Measurements from ENCODE around the gene YBX3. TPM values are rescaled to one million over a fixed set of nuclear protein-coding genes. Genes with fewer than 3 reads are reported as not detected.

YBX3 gene
- total and polyA plus RNA-seq, 2 of the 4 experiments (the other 2 are of a cell fraction) = 33.7 to 132 TPM

- intact Hi-C loops (cut with micrococcal nuclease) (no loop called here), dilution Hi-C loops (cut with HindIII; ENCODE audit: low sequenced_read_pairs, unreplicated experiment) (no loop called here), in situ Hi-C loops (cut with MboI; ENCODE audit: low sequenced_read_pairs) (no loop called here)
- no peaks in the 10 kb centered on the region for H3K36me3 ChIP-seq (ENCODE audit: control insufficient read depth, insufficient read depth, low read length)
- no peak overlapping the region for H4K5ac ChIP-seq (ENCODE audit: low read depth, low read length)
- no peak overlapping the region for H2BK15ac ChIP-seq (ENCODE audit: low read depth, low read length)
- H3K56ac ChIP-seq (ENCODE audit: extremely low read depth, insufficient read depth, low read length) = no peak overlapping the region
- H3K4me2 ChIP-seq (ENCODE audit: low read depth, low read length) = no peak overlapping the region
- no peaks in the 10 kb centered on the region for H3K4me1 ChIP-seq (ENCODE audit: control insufficient read depth, insufficient read depth, low read length)
- H2AFZ ChIP-seq (replicated peaks; ENCODE audit: low read length, poor library complexity) = no peak overlapping the region
- H2AK9ac ChIP-seq (replicated peaks; ENCODE audit: low read depth, low read length, poor library complexity) = no peak overlapping the region
- CTCF ChIA-PET = interaction anchor here (0.6 to 1.1 kb wide), 2 partner anchors 10 to 27 kb away, joined by 4 read pairs; no protein-coding TSS in a partner anchor
- no peaks in the 10 kb centered on the region for H4K20me1 ChIP-seq (ENCODE audit: insufficient read depth, low read length)
- H3K9me3 ChIP-seq (ENCODE audit: control insufficient read depth, insufficient read depth, low read length) = peaks cover 12% of the 10 kb centered on the region; the same call in 1 of the 2 replicates
- no peak overlapping the region for H2BK20ac ChIP-seq (ENCODE audit: low read depth, low read length)
- no peak overlapping the region for H2BK5ac ChIP-seq (ENCODE audit: low read depth, low read length, poor library complexity, severe bottlenecking)
- no peak overlapping the region for H3K18ac ChIP-seq (ENCODE audit: low read depth, low read length)
- DNase-seq (no peak), ATAC-seq (ENCODE audit: low read depth) (no peak)
- no peak overlapping the region for H3K9ac ChIP-seq (ENCODE audit: low read depth, low read length)
- no peak overlapping the region for H3K4ac ChIP-seq (ENCODE audit: low read depth, low read length)
- H4K8ac ChIP-seq (ENCODE audit: low read depth in 2 of 2, low read length in 2 of 2) = no peak overlapping the region
- H2BK120ac ChIP-seq (ENCODE audit: low read depth, low read length) = no peak overlapping the region
- H3K23ac ChIP-seq (ENCODE audit: low read depth, low read length) = no peak overlapping the region
- no CpG with 5 or more reads among the region's 2 CpGs for WGBS, 2 experiments (ENCODE audit: extremely low coverage in 2 of 2, insufficient read length in 1 of 2)
- TF ChIP-seq CHD1 (IDR thresholded peaks at IDR 0.05; ENCODE audit: low read depth, low read length) (no peak), SMC3 (IDR thresholded peaks at IDR 0.05; ENCODE audit: low read depth, low read length) (no peak), MXI1 (IDR thresholded peaks at IDR 0.05; ENCODE audit: borderline replicate concordance, low read depth, low read length) (no peak), RFX5 (IDR thresholded peaks at IDR 0.05; ENCODE audit: low read depth, low read length) (no peak), MAFK (IDR thresholded peaks at IDR 0.05; ENCODE audit: low read depth, low read length) (no peak), CEBPB (IDR thresholded peaks at IDR 0.05; ENCODE audit: low read depth, low read length) (no peak), NFE2L2 (IDR thresholded peaks at IDR 0.05; ENCODE audit: low read depth, low read length) (no peak)
- no TSS peak for BruUV-seq (replicated peaks)
- H3K4me3 ChIP-seq (ENCODE audit: insufficient read depth, low read depth, low read length) = no peak overlapping the region
- POLR2A ChIA-PET (ENCODE audit: unreplicated experiment) = no interaction called here
- H3K14ac ChIP-seq (replicated peaks; ENCODE audit: low read depth, low read length) = no peak overlapping the region
- H4K91ac ChIP-seq (ENCODE audit: insufficient read depth, low read depth, low read length) = no peak overlapping the region
- no peak overlapping the region for H2AK5ac ChIP-seq (ENCODE audit: low read depth, low read length)
- no peaks in the 10 kb centered on the region for H3K79me1 ChIP-seq (ENCODE audit: low read depth in 1 of 2, low read length in 2 of 2)
- peaks cover 8% of the 10 kb centered on the region for H3K27me3 ChIP-seq (ENCODE audit: control insufficient read depth, insufficient read depth, low read length)
- H3K27ac ChIP-seq (ENCODE audit: insufficient read depth, low read length) = no peak overlapping the region
- H3K9me1 ChIP-seq (ENCODE audit: insufficient read depth, low read length) = no peaks in the 10 kb centered on the region
Measured at GRCh38 chr12:10759657-10760056, 36.5 kb upstream of the YBX3 start.

Measured in IMR-90 (cell line).